HG03354 (cell line): ENCODE data around the gene SNRNP25.

Source experiments
- ATAC-seq: cut with Tn5 transposase; IDR thresholded peaks from one replicate; pipeline ENCODE4 v1.9.1; 2021; ENCODE audit warnings: mild to moderate bottlenecking; ENCODE audit not compliant: unreplicated experiment, poor library complexity, severe bottlenecking

The SNRNP25 gene

GRCh38 chr16:60929-61878, 7.6 kb downstream of the SNRNP25 start:
- ATAC-seq: no peak

- no peak for ATAC-seq
Observed at GRCh38 chr16:61879-62281, 8.3 kb downstream of the SNRNP25 start.

GRCh38 chr16:62283-62967, 8.8 kb downstream of the SNRNP25 start:
- ATAC-seq: no peak

GRCh38 chr16:62968-63391, 9.4 kb downstream of the SNRNP25 start:
- no peak for ATAC-seq

GRCh38 chr16:63466-63865, 9.8 kb downstream of the SNRNP25 start:
- no peak for ATAC-seq

GRCh38 chr16:63998-64913, 10.6 kb downstream of the SNRNP25 start:
- ATAC-seq: no peak

- no peak for ATAC-seq
Observed at GRCh38 chr16:64914-65255, 11.3 kb downstream of the SNRNP25 start.

GRCh38 chr16:65745-66144, 12.1 kb downstream of the SNRNP25 start:
- no peak for ATAC-seq

GRCh38 chr16:66309-67182, 12.9 kb downstream of the SNRNP25 start:
- no peak for ATAC-seq

GRCh38 chr16:67183-67791, 13.7 kb downstream of the SNRNP25 start:
- ATAC-seq: no peak

- no peak for ATAC-seq
Observed at GRCh38 chr16:67884-68789, 14.5 kb downstream of the SNRNP25 start.

GRCh38 chr16:69181-69580, 15.6 kb downstream of the SNRNP25 start:
- no peak for ATAC-seq

- no peak for ATAC-seq
Observed at GRCh38 chr16:71210-71539, 17.5 kb downstream of the SNRNP25 start.

- no peak for ATAC-seq
Observed at GRCh38 chr16:71540-72401, 18.1 kb downstream of the SNRNP25 start.

- no peak for ATAC-seq
Observed at GRCh38 chr16:72561-73548, 19.2 kb downstream of the SNRNP25 start, which contains the start of gene RHBDF1. Gene RHBDF1 (minus strand): TSS chr16:72631. CDS start chr16:65015, 7,616 bp downstream.
